NCI-H187 treated with DMSO at 0.1 percent for 48 hours (cell line): ENCODE data around the gene UGGT1.

Experiments used
- DNase-seq: peaks from one replicate; lab custom pipeline; 2025; lab: John Stamatoyannopoulos, UW

The UGGT1 gene

DNA sequence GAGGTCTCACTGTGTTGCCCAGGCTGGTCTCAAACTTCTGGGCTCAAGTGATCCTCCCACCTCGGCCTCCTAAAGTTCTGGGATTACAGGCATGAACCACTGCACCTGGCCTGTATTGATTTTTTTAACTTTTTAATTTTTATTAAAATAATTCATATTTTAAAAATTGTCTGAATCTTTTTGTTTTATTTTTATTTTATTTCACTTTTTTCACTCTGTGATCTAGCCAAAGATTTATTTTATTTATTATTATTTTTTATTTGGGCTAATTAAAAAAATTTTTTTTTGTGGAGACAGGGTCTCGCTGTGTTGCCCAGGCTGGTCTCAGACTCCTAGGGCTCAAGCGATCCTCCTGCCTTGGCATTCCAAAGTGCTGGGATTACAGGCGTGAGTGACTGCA is 14.1 kb downstream of the UGGT1 start:
- DNase-seq = no peak

GRCh38 chr2:128108166-128108565 is 17.2 kb downstream of the UGGT1 start:
- DNase-seq = no peak

GRCh38 chr2:128109243-128109642 is 18.2 kb downstream of the UGGT1 start:
- DNase-seq = no peak

DNA sequence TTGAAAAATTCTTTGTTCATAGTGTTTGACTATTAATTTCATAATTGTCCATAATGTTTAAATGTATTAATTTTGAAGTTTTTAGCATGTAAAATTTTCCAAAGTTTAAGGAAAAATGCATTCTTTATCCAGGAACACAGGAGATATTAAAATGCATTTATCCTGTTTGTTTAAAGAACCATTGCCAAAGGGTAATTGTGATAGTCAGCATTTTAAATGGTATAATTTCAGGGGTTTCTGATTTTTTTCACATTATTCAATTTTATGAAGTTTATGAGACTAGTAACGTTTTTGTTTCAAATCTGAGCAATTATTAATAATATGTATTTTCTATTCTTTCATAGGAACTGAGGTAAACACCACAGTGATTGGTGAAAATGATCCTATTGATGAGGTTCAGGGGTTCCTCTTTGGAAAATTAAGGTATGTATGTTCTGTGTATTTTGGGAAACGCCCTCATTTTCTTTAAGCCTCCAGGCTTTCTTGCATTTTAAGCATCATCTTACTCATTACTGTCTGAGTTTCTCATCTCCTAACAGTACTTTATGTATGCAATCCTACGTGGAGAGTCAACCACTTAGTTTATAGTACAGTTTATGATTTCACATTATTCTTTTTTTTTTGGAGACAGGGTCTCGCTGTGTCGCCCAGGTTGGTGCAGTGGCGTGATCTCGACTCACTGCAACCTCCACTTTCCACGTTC is 25.1 kb downstream of the UGGT1 start:
- DNase-seq = no peak

- DNase-seq = no peak
Measured at GRCh38 chr2:128134573-128134972, 43.6 kb downstream of the UGGT1 start.

DNA sequence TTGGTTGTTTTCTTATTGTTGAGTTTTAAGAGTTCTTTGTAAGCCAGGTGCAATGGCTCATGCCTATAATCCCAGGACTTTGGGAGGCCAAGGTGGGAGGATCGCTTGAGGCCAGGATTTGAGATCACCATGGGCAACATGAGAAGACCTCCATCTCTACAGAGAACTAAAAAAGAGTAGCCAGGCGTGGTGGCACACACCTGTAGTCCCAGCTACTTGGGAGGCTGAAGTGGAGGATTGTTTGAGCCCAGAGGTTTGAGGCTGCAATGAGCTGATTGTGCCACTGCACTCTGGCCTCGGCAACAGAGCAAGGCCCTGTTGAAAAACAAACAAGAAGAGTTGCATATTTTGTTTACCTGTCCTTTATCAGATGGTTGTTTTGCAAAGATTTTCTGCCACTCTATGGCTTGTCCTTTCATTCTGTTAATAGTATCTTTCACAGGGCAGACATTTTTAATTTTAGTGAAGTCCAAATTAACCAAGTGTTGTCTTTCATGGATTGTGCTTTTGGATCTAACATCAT is 46.2 kb downstream of the UGGT1 start:
- DNase-seq = no peak

DNA sequence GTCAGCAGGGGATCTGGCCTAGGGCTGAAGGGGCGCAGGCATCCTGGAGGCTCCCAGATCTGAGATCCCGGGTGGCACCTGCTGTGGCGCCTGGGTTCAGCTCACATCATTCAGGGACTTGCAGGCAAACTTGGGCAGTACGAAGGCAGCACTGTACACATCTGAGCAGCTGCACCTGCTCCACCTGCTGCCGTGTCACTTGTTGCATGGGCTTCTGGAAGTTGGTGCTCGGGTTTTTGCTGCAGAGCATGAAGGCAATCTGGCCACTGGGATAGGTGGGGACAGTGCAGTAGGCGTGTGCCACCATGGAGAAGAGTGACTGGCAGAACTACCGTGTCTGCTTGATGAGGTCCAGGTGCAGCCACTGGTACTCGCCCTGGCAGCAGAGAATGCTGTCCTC is 48.6 kb downstream of the UGGT1 start:
- DNase-seq = peak; percentile 40

GRCh38 chr2:128145651-128146050 is 54.7 kb downstream of the UGGT1 start:
- DNase-seq = no peak

DNA sequence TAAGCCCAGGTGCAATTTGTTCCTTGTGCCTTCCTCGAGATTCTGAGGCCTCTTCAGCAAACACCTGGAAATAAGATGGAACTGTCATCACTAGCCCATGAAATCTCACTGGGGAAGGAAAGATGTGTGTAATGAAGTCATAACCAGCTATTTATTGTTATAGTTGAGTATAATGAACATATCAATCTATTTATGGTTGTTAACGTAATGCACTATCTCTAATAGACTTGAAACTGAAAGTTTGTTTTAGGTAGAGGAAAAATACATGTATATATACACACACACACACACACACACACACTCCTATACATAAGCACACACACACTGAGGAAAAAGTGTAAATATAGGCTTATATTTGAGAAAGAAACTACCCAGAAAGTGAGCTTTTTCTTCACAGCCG is 62.8 kb downstream of the UGGT1 start:
- DNase-seq = no peak

DNA sequence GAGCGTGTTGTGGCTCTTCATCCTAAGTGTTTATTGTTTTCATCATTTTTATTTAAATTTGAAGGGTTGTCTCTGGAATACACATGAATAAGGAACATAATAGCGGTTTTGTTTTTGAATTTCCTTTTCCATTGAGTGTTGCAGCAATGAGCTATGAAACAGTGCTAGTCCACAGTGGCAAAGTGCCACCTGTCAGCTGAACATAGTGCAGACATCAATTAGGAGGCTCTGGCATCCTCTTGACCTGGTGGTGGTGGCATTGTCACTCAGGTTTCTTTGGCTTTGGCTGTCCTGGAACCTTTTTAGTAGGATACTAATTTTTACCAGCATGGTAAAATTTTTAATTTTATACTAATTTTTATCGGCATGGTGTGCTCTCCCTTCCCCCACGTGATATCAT is 63.2 kb downstream of the UGGT1 start:
- no peak for DNase-seq

GRCh38 chr2:128155970-128156369 is 65.0 kb downstream of the UGGT1 start:
- no peak for DNase-seq

DNA sequence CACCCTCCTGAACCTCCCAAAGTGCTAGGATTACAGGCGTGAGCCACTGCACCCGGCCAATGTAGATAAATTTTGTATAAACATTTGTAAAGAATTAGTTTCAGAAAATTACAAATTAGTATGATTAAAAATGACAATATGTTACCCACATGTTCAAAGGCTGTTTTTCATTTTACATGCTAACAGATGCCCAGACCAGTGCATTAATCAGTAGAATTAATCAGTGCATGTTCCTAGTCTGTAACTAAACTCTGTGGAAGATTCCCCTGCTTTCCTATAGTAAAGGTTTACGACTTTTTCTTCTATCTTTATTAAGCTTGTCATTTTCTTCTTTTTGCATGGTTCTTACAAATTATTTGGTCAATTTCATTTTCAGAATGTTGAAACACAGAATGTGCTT is 65.8 kb downstream of the UGGT1 start:
- DNase-seq = no peak

DNA sequence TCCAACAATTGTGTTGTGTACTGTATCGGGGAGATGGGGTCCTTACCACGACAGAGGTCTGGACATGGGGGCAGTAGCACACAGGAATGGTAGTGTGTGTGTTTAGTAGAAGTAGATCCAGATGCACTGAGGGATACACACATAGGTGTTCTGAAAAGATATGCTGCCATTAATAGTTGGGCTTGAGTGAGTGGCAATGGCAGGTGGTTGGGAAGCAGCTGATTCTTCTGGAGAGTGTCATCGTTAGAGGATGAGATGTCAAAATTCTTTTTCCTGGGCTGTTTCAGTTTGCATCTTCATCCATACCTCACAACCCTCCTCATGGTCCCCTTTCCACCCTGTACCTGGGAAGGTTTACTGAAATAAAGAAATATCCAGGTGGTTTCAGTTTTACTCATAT is 66.6 kb downstream of the UGGT1 start:
- no peak for DNase-seq

DNA sequence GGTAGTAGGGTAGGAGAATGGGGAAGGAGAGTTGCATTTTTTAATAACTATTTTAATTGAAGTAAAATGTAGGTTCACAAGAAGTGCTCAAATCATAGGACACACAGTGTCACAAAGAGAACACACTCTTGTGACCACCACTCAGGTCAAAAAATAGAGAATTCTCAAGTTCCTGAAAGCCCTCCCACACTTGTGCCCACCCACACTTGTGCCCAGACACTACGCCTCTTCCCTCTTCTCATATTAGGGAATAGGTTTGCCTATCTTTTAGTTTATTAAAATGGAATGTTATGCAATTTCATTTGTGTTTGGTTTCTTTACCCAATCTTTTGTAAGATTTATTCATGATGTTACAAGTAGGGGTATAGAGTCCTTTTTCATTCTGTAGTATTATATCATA is 67.2 kb downstream of the UGGT1 start:
- no peak for DNase-seq

DNA sequence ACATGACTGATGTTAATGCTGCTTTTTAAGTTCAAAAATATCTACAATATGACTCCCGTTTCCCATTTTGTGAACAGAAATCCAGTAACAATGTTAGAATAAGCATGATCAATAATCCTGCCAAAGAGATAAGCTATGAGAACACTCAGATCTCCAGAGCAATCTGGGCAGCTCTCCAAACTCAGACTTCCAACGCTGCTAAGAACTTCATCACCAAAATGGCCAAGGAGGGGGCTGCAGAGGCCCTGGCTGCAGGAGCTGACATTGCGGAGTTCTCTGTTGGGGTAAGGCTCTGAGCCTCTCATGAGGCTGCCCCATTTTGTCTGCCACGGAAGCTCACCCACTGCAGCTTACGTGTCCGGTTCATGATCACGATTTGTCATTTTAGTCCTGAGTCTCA is 68.4 kb downstream of the UGGT1 start:
- no peak for DNase-seq

DNA sequence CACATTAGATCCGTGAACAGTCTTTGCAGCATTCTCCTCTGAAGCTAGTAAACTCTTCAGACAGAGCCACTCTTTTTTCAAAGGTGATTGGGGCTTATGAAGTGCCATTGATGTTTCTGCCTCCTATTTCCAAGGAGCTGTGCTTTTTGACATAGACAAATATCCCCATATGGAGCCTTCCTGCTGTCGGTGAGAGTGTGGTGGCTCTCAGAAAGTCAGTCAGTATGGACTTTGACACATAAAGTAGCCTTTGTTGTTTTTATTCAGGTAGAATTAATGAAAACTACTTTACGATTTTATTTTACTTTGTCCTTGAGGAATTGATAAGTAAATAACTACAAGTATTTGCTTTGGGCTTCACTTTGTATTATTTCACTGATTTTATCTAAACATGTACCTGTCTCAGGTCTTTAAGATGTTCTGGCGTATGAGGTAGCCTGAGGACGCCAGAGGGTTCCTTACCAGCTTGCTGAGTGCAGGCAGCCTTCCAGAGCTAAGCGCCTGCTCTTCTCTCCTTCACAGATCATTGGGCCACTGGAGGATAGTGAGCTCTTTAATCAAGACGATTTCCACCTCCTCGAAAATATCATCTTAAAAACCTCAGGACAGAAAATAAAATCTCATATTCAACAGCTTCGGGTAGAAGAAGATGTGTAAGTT is 69.7 kb downstream of the UGGT1 start:
- DNase-seq = no peak

GRCh38 chr2:128162266-128162665 is 71.3 kb downstream of the UGGT1 start:
- DNase-seq = no peak

DNA sequence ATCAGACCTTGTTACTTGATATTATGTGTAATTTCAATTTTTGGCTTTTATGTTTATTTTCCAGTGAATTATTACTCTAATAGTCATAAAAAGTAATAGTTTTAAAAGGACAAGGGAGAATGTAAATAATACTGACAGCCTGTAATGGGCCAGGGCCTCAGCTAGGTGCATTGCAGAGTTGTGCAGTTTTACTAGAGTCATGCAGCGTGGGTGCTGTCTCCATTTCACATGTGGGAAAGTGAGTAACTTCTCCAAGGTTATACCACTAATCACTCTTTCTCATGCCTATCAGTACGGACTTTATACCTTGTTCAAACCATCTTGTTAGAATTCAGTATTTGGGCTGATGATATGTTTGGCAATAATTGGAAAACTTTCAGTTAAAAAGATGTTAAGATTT is 73.3 kb downstream of the UGGT1 start:
- no peak for DNase-seq

DNA sequence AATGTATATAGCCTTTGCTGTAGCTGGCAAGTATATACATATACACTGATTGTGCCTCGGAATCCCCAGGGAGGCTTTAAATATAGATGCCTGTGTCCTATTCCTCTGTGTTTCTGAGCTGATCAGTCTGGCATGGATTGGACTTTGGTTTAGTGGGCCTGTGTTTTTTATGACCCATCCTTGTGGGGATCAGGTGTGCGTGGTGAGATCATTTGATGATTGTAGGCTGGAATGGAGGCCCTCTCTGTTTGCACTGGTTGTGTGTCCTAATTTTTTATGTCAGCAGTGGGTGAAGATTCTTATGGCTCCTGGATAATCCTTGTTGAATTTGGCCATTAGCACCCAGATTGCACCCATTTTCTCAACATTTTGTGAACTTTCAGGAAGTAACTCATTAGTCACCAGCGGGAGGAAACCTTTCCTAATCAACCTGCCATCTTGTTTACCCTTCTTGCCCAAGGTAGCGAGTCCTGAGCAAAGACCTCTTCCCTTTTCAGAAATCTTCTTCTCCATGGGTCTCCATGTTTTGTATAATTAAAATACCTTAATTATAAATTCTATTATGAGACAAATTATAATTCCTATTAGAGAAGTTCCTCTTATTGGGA is 75.8 kb downstream of the UGGT1 start:
- DNase-seq = no peak

- no peak for DNase-seq
Measured at GRCh38 chr2:128169094-128169493, 78.1 kb downstream of the UGGT1 start.

DNA sequence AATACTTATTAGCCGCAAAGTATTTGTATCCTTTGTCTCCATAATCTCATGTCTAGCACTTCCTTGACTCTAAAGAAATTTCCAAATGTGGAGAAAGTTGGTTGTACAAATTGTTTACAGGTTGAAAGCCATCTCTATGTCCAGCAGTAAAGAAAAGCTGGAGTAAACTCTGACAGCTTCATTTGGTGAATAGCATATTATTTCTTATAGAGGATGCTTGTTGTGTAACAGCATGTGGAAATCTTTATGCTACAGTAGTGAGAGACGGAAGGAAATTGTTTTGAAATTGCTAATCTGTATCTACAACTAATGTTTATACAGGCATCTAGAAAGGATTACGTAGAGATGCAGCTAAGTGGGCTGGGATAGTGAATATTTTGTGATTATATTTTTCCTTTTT is 78.5 kb downstream of the UGGT1 start:
- DNase-seq = no peak

- DNase-seq = no peak
Measured at GRCh38 chr2:128169933-128170709, 79.1 kb downstream of the UGGT1 start.

- DNase-seq = no peak
Measured at GRCh38 chr2:128170776-128171175, 79.8 kb downstream of the UGGT1 start.
